Amniotic stem cell (primary cell): ENCODE results near the gene GLE1.

ENCODE experiments used
- DNase-seq: peaks from one replicate; lab custom pipeline; 2025; lab: John Stamatoyannopoulos, UW

Gene GLE1, protein sequence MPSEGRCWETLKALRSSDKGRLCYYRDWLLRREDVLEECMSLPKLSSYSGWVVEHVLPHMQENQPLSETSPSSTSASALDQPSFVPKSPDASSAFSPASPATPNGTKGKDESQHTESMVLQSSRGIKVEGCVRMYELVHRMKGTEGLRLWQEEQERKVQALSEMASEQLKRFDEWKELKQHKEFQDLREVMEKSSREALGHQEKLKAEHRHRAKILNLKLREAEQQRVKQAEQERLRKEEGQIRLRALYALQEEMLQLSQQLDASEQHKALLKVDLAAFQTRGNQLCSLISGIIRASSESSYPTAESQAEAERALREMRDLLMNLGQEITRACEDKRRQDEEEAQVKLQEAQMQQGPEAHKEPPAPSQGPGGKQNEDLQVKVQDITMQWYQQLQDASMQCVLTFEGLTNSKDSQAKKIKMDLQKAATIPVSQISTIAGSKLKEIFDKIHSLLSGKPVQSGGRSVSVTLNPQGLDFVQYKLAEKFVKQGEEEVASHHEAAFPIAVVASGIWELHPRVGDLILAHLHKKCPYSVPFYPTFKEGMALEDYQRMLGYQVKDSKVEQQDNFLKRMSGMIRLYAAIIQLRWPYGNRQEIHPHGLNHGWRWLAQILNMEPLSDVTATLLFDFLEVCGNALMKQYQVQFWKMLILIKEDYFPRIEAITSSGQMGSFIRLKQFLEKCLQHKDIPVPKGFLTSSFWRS

GRCh38 chr9:128504485-128505413 lies at the start of gene GLE1:
GLE1 (plus strand) TSS chr9:128504719; CDS start chr9:128504806, 87 bp downstream.
- DNase-seq: peak; percentile 89

DNA sequence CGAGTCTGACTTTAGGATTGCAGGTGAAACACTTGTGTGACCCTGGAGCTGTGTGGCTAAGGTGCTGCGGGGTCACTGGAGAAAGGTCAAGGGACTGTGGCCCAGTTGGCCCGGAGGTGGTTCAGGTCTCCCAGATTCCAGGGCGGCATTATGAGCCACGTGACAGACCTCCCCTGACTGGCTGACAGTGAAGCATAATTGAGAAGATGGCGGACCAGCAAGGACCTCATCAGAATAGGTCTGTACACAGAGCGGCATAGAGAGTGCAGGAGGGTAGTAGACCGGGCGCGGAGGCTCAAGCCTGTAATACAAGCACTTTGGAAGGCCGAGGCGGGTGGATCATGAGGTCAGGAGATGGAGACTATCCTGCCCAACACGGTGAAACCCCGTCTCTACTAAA lies 49.5 kb upstream of the GLE1 start:
- no peak for DNase-seq

- DNase-seq: peak; percentile 97
Measured at GRCh38 chr9:128455849-128456612, 48.5 kb upstream of the GLE1 start, which contains the start of gene ODF2. ODF2 (plus strand) TSS chr9:128456006; CDS start chr9:128456092, 86 bp downstream.

- DNase-seq: peak; percentile 46
Measured at GRCh38 chr9:128456613-128457061, 47.9 kb upstream of the GLE1 start.

DNA sequence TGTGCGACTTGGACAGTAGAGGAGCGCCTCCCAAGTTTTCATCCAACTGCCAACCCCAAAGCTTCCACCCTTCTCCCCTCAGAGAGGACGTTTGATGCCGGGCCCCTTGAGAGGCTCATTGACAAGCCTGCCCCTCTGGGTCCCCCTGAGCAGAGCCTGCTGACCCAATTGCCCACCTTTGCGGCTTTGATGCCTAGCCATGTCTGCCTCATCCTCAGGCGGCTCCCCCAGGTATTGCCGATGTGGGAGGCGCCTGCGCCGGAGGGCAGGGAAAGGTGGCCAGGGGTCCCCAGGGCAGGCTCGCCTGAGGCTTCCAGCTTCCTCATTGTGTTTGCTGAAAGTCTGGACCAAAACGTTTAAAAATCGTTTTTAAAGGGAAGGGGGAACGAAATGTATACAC lies 47.3 kb upstream of the GLE1 start:
- DNase-seq: no peak

- DNase-seq: no peak
Measured at GRCh38 chr9:128459011-128459410, 45.5 kb upstream of the GLE1 start.

DNA sequence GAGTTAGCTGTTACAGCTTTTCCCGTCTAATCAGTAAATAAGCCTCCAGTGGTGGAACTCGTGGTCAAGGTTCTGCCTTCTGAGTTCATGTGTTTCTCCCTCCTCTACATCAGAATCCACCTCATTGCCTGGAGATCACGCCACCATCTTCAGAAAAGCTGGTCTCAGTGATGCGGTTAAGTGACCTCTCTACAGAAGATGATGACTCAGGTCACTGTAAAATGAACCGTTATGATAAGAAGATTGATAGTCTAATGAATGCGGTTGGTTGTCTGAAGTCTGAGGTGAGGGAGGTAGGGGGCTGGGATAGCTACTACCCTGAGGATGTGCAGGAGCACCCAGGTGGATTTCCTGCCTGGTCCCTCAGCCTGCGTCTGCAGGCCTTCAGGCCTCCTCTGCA lies 35.4 kb upstream of the GLE1 start:
- DNase-seq: no peak

GRCh38 chr9:128470560-128470959 lies 34.0 kb upstream of the GLE1 start:
- DNase-seq: no peak

DNA sequence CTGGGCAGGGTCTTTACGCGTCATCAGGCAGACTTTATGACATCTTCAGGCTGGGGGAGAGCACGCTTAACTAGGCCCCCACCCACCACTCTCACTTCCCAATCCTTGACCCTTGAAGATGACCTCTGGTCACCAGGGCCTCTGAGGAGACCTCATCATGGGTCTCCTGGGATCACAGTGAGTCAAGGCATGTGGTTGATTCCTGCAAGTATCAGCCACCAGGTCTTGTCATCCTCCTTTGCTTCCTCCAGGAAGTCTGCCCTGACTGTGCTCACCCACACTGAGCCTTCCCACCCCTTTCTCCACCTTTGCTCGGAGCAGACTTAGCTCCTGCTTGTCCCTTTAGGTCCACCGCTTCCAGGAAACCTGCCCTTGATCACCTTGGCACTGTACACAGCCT lies 31.4 kb upstream of the GLE1 start:
- DNase-seq: no peak

DNA sequence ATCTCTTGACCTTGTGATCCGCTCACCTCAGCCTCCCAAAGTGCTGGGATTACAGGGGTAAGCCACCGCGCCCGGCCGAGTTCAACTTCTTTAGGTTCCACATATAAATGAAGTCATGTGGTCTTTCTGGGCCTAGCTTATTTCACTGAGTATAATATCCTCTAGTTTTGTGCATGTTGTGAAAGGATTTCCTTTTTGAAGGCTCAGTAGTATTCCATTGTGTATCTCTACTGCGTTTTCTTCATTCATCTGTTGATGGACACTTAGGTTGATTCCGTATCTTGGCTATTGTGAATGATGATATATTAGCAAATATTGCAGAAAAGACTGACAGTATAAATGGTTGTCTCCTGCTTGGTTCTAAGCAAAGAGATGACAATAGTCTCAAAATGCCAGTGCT lies 28.7 kb upstream of the GLE1 start:
- no peak for DNase-seq

DNA sequence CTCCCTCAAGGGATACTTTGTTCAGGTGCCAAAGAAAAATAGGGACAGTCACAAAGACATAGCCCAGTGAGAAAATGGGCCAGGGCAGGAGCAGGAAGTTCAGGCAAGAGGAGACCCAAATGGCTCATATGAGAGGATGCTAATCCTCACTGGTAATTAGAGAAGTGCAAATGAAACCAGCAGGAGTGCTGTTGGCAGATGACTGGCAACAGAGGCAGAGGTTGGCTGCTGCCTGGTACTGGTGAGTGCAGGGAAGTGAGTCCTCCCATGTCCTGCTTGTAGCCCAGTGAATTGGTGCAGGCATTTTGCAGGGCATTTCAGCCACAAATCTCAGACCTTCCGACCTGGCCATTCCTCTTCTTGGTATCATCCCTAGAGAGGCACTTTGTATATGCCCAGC lies 25.3 kb upstream of the GLE1 start:
- no peak for DNase-seq

DNA sequence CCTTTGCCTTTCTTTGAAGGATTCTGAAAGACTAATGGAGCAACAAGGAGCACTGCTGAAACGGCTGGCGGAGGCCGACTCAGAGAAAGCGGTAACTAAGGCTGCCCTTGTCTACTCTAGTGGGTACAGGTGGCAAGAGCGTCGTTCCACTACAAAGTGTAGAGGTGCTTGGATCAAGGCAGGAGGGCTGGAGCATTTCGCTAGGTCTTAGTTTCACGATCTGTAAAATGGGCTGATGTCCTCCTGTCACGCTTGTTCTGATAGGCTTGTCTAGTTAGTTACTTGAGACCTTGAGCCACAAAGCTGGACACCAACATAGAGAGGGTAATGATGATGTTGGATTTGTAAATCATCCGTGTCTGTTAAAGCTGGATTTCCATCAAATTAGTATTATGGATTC lies 23.0 kb upstream of the GLE1 start:
- no peak for DNase-seq

GRCh38 chr9:128482186-128482585 lies 22.3 kb upstream of the GLE1 start:
- DNase-seq: no peak

DNA sequence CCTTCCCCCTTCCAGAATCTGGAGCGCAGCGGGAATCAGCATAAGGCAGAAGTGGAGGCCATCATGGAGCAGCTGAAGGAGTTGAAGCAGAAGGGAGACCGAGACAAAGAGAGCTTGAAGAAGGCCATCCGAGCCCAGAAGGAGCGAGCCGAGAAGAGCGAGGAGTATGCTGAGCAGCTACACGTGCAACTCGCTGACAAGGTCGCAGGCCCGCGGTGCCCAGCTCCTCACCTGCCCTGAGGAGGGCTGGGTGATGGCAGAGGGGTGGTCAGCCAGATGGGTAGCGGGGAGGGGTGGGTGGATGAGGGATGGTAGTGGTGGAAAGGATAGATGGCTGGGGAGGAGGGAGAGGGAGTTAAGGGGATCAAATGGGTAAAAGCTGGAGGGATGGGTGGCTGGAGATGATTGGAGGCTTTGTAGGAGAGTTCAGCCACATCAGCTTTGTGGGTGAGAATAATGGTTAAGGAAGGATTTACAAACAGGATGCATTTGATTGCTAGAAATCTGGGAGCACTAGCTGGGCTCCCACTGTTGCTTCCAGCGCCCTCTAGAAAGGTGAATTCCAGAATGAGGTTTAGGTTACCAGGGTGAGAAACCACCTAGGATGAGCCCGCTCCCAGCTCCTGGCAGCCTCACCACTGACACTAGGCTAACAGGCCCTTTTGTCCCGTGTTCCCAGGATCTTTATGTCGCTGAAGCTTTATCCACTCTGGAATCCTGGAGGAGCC lies 19.7 kb upstream of the GLE1 start:
- no peak for DNase-seq

DNA sequence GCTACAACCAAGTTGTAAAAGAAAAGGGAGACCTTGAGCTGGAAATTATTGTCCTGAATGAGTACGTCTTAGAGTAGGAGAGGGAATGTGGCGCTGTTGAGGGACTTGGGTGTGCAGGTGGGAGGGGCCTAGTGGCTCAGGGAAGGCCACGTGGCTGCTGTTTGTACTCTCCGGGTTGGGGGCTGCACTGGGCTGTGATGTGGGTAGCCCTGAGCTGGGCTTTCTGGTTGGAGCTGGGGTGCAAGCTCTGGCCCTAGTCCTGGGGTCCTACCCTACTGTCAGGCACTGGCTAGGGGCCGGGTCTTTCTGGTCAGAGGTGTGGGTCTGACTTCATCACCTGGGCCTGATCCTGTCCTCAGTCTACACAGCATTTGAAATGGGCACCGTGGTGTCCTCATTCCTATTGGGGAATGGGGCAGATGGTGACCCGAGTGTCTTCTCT lies 19.1 kb upstream of the GLE1 start:
- DNase-seq: no peak

- DNase-seq: no peak
Measured at GRCh38 chr9:128486201-128486600, 18.3 kb upstream of the GLE1 start.

GRCh38 chr9:128493424-128493823 lies 11.1 kb upstream of the GLE1 start:
- no peak for DNase-seq

DNA sequence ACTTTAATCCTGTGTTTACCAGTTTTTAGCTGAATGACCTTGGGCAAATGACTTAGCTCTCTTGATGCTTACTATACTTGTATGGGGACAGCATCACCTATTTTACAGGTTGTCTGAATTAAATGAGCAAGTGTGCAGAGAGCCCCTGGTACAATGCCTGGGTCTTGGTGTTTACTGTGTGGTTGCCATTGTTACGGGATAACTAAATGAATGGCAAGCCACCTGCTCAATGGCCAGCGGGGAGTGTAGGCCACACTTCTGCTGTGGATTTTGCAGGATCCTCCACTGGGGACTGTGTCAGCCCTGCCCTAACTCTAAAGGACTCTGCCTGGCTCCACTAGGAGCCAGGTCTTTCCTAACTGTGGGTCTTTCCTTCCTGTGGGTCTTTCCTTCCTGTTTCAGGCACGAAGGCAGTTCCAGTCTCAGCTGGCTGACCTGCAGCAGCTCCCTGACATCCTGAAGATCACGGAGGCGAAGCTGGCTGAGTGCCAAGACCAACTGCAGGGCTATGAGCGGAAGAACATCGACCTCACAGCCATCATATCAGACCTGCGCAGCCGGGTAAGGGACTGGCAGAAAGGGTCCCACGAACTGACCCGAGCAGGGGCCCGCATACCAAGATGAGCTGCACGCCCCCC lies 10.3 kb upstream of the GLE1 start:
- DNase-seq: no peak

DNA sequence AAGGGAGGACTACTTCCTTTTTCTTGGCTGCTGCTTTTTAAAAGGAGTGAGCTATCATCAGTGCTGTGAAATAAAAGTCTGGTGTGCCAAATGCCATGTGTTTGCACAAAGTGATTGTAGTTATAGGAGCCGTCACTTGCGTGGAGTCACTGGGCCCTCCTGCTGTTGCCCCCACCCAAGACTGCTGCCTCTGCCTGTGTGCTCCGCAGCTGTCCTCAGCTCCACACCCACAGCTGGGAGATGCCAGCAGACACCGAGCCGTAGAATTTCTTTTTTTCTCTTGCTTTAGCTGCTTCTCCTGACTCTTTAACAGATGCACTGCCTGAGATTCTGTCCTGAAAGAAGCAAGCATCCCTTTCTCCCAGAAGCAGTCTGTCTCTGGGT lies 9.8 kb upstream of the GLE1 start:
- DNase-seq: no peak

DNA sequence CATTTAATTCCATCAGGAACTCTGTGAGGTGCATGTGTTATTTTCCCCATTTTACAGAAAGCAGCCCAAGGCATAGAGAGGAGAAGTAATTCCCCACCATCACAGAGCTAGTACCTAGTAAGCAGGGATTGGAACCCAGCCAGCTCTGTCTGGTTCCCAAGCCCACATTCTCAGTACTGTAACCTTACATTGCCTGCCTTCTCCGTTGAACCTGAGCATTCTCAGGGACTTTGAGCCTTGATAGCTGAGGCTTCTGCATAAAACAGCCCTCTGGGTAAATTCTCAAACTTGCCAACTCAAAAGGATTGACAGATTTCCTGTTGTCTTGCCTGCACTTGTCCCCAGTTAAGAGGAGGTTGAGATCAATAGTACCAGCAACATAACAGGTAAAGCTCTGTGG lies 9.2 kb upstream of the GLE1 start:
- DNase-seq: no peak
